ENCODE results near the gene LMF1.

LMF1 gene

GRCh38 chr16:989354-989814, 18.6 kb upstream of the LMF1 start:
- H3K4me3 ChIP-seq (ENCODE audit: low read depth, low read length) = no peak overlapping the region
- DNase-seq (ENCODE audit: low read depth) = no peak
- TF ChIP-seq CTCF (IDR thresholded peaks at IDR 0.05; ENCODE audit: low read depth, low read length, missing control alignments) = no peak

GRCh38 chr16:988471-989353, 17.9 kb upstream of the LMF1 start:
- no peak overlapping the region for H3K4me3 ChIP-seq (ENCODE audit: low read depth, low read length)
- no peak for DNase-seq (ENCODE audit: low read depth)
- no peak for TF ChIP-seq CTCF (IDR thresholded peaks at IDR 0.05; ENCODE audit: low read depth, low read length, missing control alignments)

GRCh38 chr16:987906-988305, 17.1 kb upstream of the LMF1 start:
- DNase-seq (ENCODE audit: low read depth) = no peak
- H3K4me3 ChIP-seq (ENCODE audit: low read depth, low read length) = no peak overlapping the region
- TF ChIP-seq CTCF (IDR thresholded peaks at IDR 0.05; ENCODE audit: low read depth, low read length, missing control alignments) = no peak

GRCh38 chr16:986925-987582, 16.3 kb upstream of the LMF1 start:
- no peak for TF ChIP-seq CTCF (IDR thresholded peaks at IDR 0.05; ENCODE audit: low read depth, low read length, missing control alignments)
- H3K4me3 ChIP-seq (ENCODE audit: low read depth, low read length) = no peak overlapping the region
- no peak for DNase-seq (ENCODE audit: low read depth)

- no peak overlapping the region for H3K4me3 ChIP-seq (ENCODE audit: low read depth, low read length)
- no peak for DNase-seq (ENCODE audit: low read depth)
- no peak for TF ChIP-seq CTCF (IDR thresholded peaks at IDR 0.05; ENCODE audit: low read depth, low read length, missing control alignments)
These were observed 15.6 kb upstream of the LMF1 start for GRCh38 chr16:986411-986810.

GRCh38 chr16:985646-986400, 15.0 kb upstream of the LMF1 start:
- H3K4me3 ChIP-seq (ENCODE audit: low read depth, low read length) = no peak overlapping the region
- DNase-seq (ENCODE audit: low read depth) = no peak
- no peak for TF ChIP-seq CTCF (IDR thresholded peaks at IDR 0.05; ENCODE audit: low read depth, low read length, missing control alignments)

Measured in GM12864 (cell line).